GM23248 (cell line): Measurements from ENCODE around the gene IRF8. TPM values are rescaled to one million over a fixed set of nuclear protein-coding genes. Genes with fewer than 3 reads are reported as not detected.
A peak's percentile ranks its signal among the peaks of the same experiment; 100 is the strongest.

Experiments
- DNase-seq: peaks from one replicate; pipeline ENCODE4 v3.0.0-alpha.2; 2015
- H2AFZ ChIP-seq: fragments of 200-600 bp; sonication (generic); 2 replicates; pipeline ENCODE4 v1.6.1; 2016; ENCODE audit warnings: antibody characterized with exemption
- H3F3A ChIP-seq: fragments of 200-600 bp; sonication (generic); 2 replicates; pipeline ENCODE4 v1.6.1; 2016; ENCODE audit warnings: mild to moderate bottlenecking, antibody characterized with exemption, mixed run types; ENCODE audit not compliant: insufficient read depth
- H3K27ac ChIP-seq: fragments of 200-600 bp; sonication (generic); 2 replicates; pipeline ENCODE4 v1.5.1; 2016; ENCODE audit warnings: mild to moderate bottlenecking
- H3K27me3 ChIP-seq: fragments of 200-600 bp; sonication (generic); replicated peaks from 2 replicates; pipeline ENCODE4 v1.6.1; 2016; ENCODE audit warnings: mild to moderate bottlenecking; ENCODE audit not compliant: insufficient read depth
- H3K36me3 ChIP-seq: fragments of 200-600 bp; sonication (generic); 2 replicates; pipeline ENCODE4 v1.6.1; 2016; ENCODE audit warnings: low read depth, mild to moderate bottlenecking
- H3K4me1 ChIP-seq: fragments of 200-600 bp; sonication (generic); 2 replicates; pipeline ENCODE4 v1.6.1; 2016; ENCODE audit warnings: mild to moderate bottlenecking; ENCODE audit not compliant: insufficient read depth
- H3K4me2 ChIP-seq: fragments of 200-600 bp; sonication (generic); one replicate; pipeline ENCODE4 v1.6.1; 2016; ENCODE audit warnings: mild to moderate bottlenecking; ENCODE audit not compliant: unreplicated experiment
- H3K4me3 ChIP-seq: fragments of 200-600 bp; sonication (generic); 2 replicates; pipeline ENCODE4 v1.5.1; 2016; ENCODE audit warnings: mild to moderate bottlenecking
- H3K79me2 ChIP-seq: fragments of 200-600 bp; sonication (generic); 2 replicates; pipeline ENCODE4 v1.6.1; 2016; ENCODE audit warnings: mild to moderate bottlenecking; ENCODE audit not compliant: insufficient read depth
- H3K9ac ChIP-seq: fragments of 200-600 bp; sonication (generic); 2 replicates; pipeline ENCODE4 v1.6.1; 2016; ENCODE audit warnings: mild to moderate bottlenecking
- H3K9me2 ChIP-seq: fragments of 200-600 bp; sonication (generic); 2 replicates; pipeline ENCODE4 v1.6.1; 2016; ENCODE audit warnings: mixed run types, mild to moderate bottlenecking, moderate library complexity; ENCODE audit not compliant: insufficient read depth
- H3K9me3 ChIP-seq: fragments of 200-600 bp; sonication (generic); one replicate; pipeline ENCODE4 v1.6.1; 2017; ENCODE audit warnings: low read depth
- H4K20me1 ChIP-seq: fragments of 200-600 bp; sonication (generic); 2 replicates; pipeline ENCODE4 v1.6.0; 2016; ENCODE audit not compliant: insufficient read depth
- EZH2 ChIP-seq: fragments of 200-600 bp; sonication (generic); IDR thresholded peaks from 2 replicates; pipeline ENCODE4 v1.6.1; 2018; ENCODE audit warnings: antibody characterized with exemption, mild to moderate bottlenecking; ENCODE audit not compliant: insufficient read depth, poor library complexity, severe bottlenecking
- EZH2phosphoT487 ChIP-seq: fragments of 200-600 bp; sonication (generic); IDR thresholded peaks from 2 replicates; pipeline ENCODE4 v1.6.1; 2018; ENCODE audit warnings: antibody characterized with exemption, moderate library complexity, mild to moderate bottlenecking, low read depth; ENCODE audit not compliant: insufficient read depth
- WGBS, 2 experiments: methylation state at CpG; one replicate each; pipeline ENCODE4 v1.1.6; 2015 to 2017; ENCODE audit warnings: low lambda C conversion rate in 2 of 2, low coverage in 1 of 2; ENCODE audit errors: missing lambda C conversion rate in 2 of 2; 5-methylcytosine and 5-hydroxymethylcytosine counted together
- in situ Hi-C: fragments of 300-500 bp; cut with MboI; formaldehyde crosslinking; loops from 2 replicates; pipeline ENCODE4 v1.15.0; 2020
- polyA plus RNA-seq: library from polyadenylated mRNA; unstranded; fragments of >200 nt; fragmentation: Nextera tagmentation; extraction: Ambion mirVana; gene quantifications from 2 replicates; pipeline ENCODE4 v1.2.1, GENCODE V29; 2016
- total RNA-seq: library from RNA; depleted of rRNA; stranded (reverse); fragments of >200 nt; shearing (Covaris generic); gene quantifications from 2 replicates; pipeline ENCODE4 v1.2.3, GENCODE V29; 2014

The IRF8 gene
- total and polyA plus RNA-seq, 2 experiments from 2014 or later, result 0.31 TPM; not detected in 1

- H3K9ac ChIP-seq, result no peak overlapping the region
- in situ Hi-C loops, result no loop called here
- 81 to 83% methylated on average over 10 of the region's 10 CpGs for WGBS, 2 experiments
- TF ChIP-seq EZH2phosphoT487 (no peak), EZH2 (no peak)
- peaks cover 12% of the 10 kb centered on the region for H3K4me1 ChIP-seq
- peaks cover 55% of the 10 kb centered on the region for H3K27me3 ChIP-seq
- no peak overlapping the region for H3K4me3 ChIP-seq
- no peaks in the 10 kb centered on the region for H3K9me3 ChIP-seq
- H3K36me3 ChIP-seq, result no peaks in the 10 kb centered on the region
- H2AFZ ChIP-seq, result no peak overlapping the region
- no peak for DNase-seq
- peaks cover 5% of the 10 kb centered on the region; the same call in 1 of the 2 replicates for H3F3A ChIP-seq
- H4K20me1 ChIP-seq, result no peaks in the 10 kb centered on the region
- H3K79me2 ChIP-seq, result no peaks in the 10 kb centered on the region
- H3K9me2 ChIP-seq, result no peaks in the 10 kb centered on the region
- no peak overlapping the region for H3K27ac ChIP-seq
- H3K4me2 ChIP-seq, result no peak overlapping the region
Measured at GRCh38 chr16:85891776-85892166, 7.2 kb upstream of the IRF8 start.

GRCh38 chr16:85892760-85893159 lies 6.2 kb upstream of the IRF8 start:
- H3K27me3 ChIP-seq, result peaks cover 58% of the 10 kb centered on the region
- no peak overlapping the region for H3K27ac ChIP-seq
- no peaks in the 10 kb centered on the region for H3K79me2 ChIP-seq

GRCh38 chr16:85894266-85894665 lies 4.7 kb upstream of the IRF8 start:
- in situ Hi-C loops, result no loop called here
- Histone ChIP-seq H3K9ac (no peak overlapping the region), H3K9me2 (no peaks in the 10 kb centered on the region), H3K27me3 (peaks cover 68% of the 10 kb centered on the region), H3K4me1 (peaks cover 2% of the 10 kb centered on the region), H3F3A (no peaks in the 10 kb centered on the region; the same call in 1 of the 2 replicates), H2AFZ (no peak overlapping the region), H3K79me2 (no peaks in the 10 kb centered on the region), H3K36me3 (no peaks in the 10 kb centered on the region), H3K27ac (no peak overlapping the region), H3K4me3 (no peak overlapping the region), H4K20me1 (no peaks in the 10 kb centered on the region), H3K9me3 (no peaks in the 10 kb centered on the region), H3K4me2 (no peak overlapping the region)
- TF ChIP-seq EZH2phosphoT487 (no peak), EZH2 (no peak)
- DNase-seq, result no peak
- 39 to 43% methylated on average over 6 of the region's 6 CpGs for WGBS, 2 experiments

More at GRCh38 chr16:85892760-85893159, 6.2 kb upstream of the IRF8 start:
- DNase-seq, result no peak
- Histone ChIP-seq H4K20me1 (no peaks in the 10 kb centered on the region), H2AFZ (no peak overlapping the region), H3K36me3 (no peaks in the 10 kb centered on the region), H3K4me1 (peaks cover 12% of the 10 kb centered on the region), H3K4me2 (no peak overlapping the region), H3K4me3 (no peak overlapping the region), H3K9ac (no peak overlapping the region), H3K9me3 (no peaks in the 10 kb centered on the region), H3F3A (peaks cover 5% of the 10 kb centered on the region; the same call in 1 of the 2 replicates), H3K9me2 (no peaks in the 10 kb centered on the region)
- in situ Hi-C loops, result no loop called here
- TF ChIP-seq EZH2, result no peak
- TF ChIP-seq EZH2phosphoT487, result no peak
- 48 to 50% methylated on average over 4 of the region's 4 CpGs for WGBS, 2 experiments

- no peak for DNase-seq
- no peak overlapping the region for H3K9ac ChIP-seq
- no peak overlapping the region for H3K4me2 ChIP-seq
- no peak overlapping the region for H3K4me3 ChIP-seq
- no peaks in the 10 kb centered on the region for H3K9me2 ChIP-seq
- 2 to 3% methylated on average over 2 of the region's 2 CpGs for WGBS, 2 experiments
- H3K4me1 ChIP-seq, result no peaks in the 10 kb centered on the region
- in situ Hi-C loops, result no loop called here
- no peak for TF ChIP-seq EZH2phosphoT487
- no peak for TF ChIP-seq EZH2
- peaks cover 89% of the 10 kb centered on the region for H3K27me3 ChIP-seq
- H3K36me3 ChIP-seq, result no peaks in the 10 kb centered on the region
- H3F3A ChIP-seq, result no peaks in the 10 kb centered on the region
- no peaks in the 10 kb centered on the region for H4K20me1 ChIP-seq
- no peaks in the 10 kb centered on the region for H3K79me2 ChIP-seq
- H3K9me3 ChIP-seq, result no peaks in the 10 kb centered on the region
- H2AFZ ChIP-seq, result no peak overlapping the region
- no peak overlapping the region for H3K27ac ChIP-seq
Measured at GRCh38 chr16:85897382-85897781, 1.6 kb upstream of the IRF8 start.

GRCh38 chr16:85899444-85899843 lies 482 bp downstream of the IRF8 start:
- WGBS, 2 experiments, result 48 to 57% methylated on average over 7 of the region's 7 CpGs

More at GRCh38 chr16:85899444-85899843, 482 bp downstream of the IRF8 start:
- H3K27ac ChIP-seq, result no peak overlapping the region
- no peak overlapping the region for H3K9ac ChIP-seq
- in situ Hi-C loops, result no loop called here
- H3K9me2 ChIP-seq, result no peaks in the 10 kb centered on the region
- H2AFZ ChIP-seq, result no peak overlapping the region
- peaks cover 92% of the 10 kb centered on the region for H3K27me3 ChIP-seq
- TF ChIP-seq EZH2phosphoT487 (no peak), EZH2 (peak; percentile 63)
- no peaks in the 10 kb centered on the region for H3K9me3 ChIP-seq
- no peaks in the 10 kb centered on the region for H3K79me2 ChIP-seq
- no peak for DNase-seq
- no peaks in the 10 kb centered on the region for H4K20me1 ChIP-seq
- H3K4me1 ChIP-seq, result no peaks in the 10 kb centered on the region
- no peaks in the 10 kb centered on the region for H3F3A ChIP-seq
- no peak overlapping the region for H3K4me2 ChIP-seq
- H3K4me3 ChIP-seq, result no peak overlapping the region
- no peaks in the 10 kb centered on the region for H3K36me3 ChIP-seq
